Suprapubic skin (tissue), 4 donors: Measurements from ENCODE around the gene ZNF613. TPM values are rescaled to one million over a fixed set of nuclear protein-coding genes. Genes with fewer than 3 reads are reported as not detected.

Source experiments
- DNase-seq, 2 donors: peaks; one replicate each; pipeline ENCODE4 v3.0.0-alpha.2; 2019; ENCODE audit warnings: low spot score in 2 of 2
- H3K27ac ChIP-seq: fragments of 200-600 bp; sonication (generic); one replicate; pipeline ENCODE4 v1.5.1; 2019
- H3K27me3 ChIP-seq: fragments of 200-600 bp; sonication (generic); one replicate; pipeline ENCODE4 v1.5.1; 2019
- H3K36me3 ChIP-seq: fragments of 200-600 bp; sonication (generic); one replicate; pipeline ENCODE4 v1.5.1; 2019
- H3K4me1 ChIP-seq: fragments of 200-600 bp; sonication (generic); one replicate; pipeline ENCODE4 v1.5.1; 2019
- H3K4me3 ChIP-seq: fragments of 200-600 bp; sonication (generic); one replicate; pipeline ENCODE4 v1.5.1; 2019; ENCODE audit warnings: mild to moderate bottlenecking
- H3K9me3 ChIP-seq: fragments of 200-600 bp; sonication (generic); one replicate; pipeline ENCODE4 v1.5.1; 2019
- EP300 ChIP-seq: sonication (generic); formaldehyde crosslinking; IDR thresholded peaks from one replicate; pipeline ENCODE4 v1.6.1; 2017; ENCODE audit warnings: antibody characterized with exemption
- POLR2A ChIP-seq, 2 donors: fragments of 450-650 bp; IDR thresholded peaks; one replicate each; pipeline ENCODE4 v1.6.1; 2017; ENCODE audit warnings: antibody characterized with exemption in 2 of 2, mild to moderate bottlenecking in 2 of 2, moderate library complexity in 2 of 2
- POLR2AphosphoS5 ChIP-seq, 3 donors: sonication (generic); formaldehyde crosslinking; IDR thresholded peaks; one replicate each; pipeline ENCODE4 v1.6.1; 2017; ENCODE audit warnings: antibody characterized with exemption in 3 of 3
- WGBS: methylation state at CpG from one replicate; pipeline ENCODE4 v1.1.5; 2018; 5-methylcytosine and 5-hydroxymethylcytosine counted together
- total RNA-seq, 4 donors: library from RNA; depleted of rRNA; stranded (reverse); fragments of >200 nt; gene quantifications; one replicate each; pipeline ENCODE4 v1.1.0, GENCODE V29; 2016
- TF ChIP-seq, protein P1 (sequence below), 2 donors: fragments of 200-600 bp in 1 of 2; fragments of 450-650 bp in 1 of 2; sonication (generic) in 1 of 2; IDR thresholded peaks; one replicate each; pipeline ENCODE4 v1.5.1; 2016 to 2019; ENCODE audit warnings: antibody characterized with exemption in 2 of 2, mild to moderate bottlenecking in 1 of 2, moderate library complexity in 1 of 2

The ZNF613 gene
- total RNA-seq, 4 donors from 2014 or later = 2.2 to 4.4 (median 3.0) TPM

DNA sequence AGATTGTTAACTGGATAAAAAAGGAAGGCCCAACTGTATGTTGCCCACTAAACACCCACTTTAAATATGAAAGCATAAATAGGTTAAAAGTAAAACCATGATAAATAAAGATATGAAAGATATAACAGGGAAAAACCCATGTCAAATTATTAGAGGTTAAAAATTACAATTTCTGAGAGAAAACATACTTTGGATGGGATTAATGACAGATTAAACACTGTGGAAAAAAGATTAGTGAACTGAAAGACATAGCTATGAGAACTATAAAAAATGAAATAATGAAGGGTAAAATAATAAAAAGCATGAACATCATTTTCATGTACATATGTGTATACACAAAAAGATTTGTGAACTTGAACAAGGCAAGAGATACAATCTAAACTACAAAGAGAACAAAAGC is 37.3 kb upstream of the ZNF613 start:
- no peak for DNase-seq
- Histone ChIP-seq H3K36me3 (peaks cover 57% of the 10 kb centered on the region), H3K4me1 (peaks cover 15% of the 10 kb centered on the region), H3K27me3 (no peaks in the 10 kb centered on the region), H3K4me3 (no peak overlapping the region), H3K27ac (no peak overlapping the region), H3K9me3 (peaks cover 44% of the 10 kb centered on the region)
- no peak for TF ChIP-seq POLR2AphosphoS5 (IDR thresholded peaks at IDR 0.05)
- no peak for TF ChIP-seq POLR2A (IDR thresholded peaks at IDR 0.05)
- TF ChIP-seq, protein P1, sequence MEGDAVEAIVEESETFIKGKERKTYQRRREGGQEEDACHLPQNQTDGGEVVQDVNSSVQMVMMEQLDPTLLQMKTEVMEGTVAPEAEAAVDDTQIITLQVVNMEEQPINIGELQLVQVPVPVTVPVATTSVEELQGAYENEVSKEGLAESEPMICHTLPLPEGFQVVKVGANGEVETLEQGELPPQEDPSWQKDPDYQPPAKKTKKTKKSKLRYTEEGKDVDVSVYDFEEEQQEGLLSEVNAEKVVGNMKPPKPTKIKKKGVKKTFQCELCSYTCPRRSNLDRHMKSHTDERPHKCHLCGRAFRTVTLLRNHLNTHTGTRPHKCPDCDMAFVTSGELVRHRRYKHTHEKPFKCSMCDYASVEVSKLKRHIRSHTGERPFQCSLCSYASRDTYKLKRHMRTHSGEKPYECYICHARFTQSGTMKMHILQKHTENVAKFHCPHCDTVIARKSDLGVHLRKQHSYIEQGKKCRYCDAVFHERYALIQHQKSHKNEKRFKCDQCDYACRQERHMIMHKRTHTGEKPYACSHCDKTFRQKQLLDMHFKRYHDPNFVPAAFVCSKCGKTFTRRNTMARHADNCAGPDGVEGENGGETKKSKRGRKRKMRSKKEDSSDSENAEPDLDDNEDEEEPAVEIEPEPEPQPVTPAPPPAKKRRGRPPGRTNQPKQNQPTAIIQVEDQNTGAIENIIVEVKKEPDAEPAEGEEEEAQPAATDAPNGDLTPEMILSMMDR (IDR thresholded peaks at IDR 0.05) = no peak
- no peak for TF ChIP-seq EP300

DNA sequence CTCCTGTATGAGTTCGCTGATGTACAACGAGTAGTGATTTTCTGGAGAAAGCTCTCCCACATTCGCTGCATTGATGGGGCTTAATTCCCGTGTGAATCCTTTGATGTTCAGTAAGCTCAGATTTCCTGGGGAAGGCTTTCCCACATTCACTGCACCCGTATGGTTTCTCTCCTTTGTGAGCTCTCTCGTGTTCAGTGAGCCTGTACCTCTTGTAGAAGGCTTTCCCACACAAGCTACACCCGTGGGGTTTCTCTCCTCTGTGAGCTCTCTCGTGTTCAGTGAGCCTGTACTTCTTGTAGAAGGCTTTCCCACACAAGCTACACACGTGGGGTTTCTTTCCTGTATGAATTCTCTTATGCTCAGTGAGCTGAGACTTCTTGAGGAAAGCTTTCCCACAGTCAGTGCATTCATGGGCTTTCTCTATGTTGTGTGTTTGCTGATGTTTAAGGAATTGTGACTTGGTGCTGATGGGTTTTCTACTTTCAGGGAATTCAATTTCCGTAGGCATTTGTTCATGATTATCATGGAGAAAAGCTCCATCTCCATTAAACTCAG is 36.0 kb upstream of the ZNF613 start:
- no peak overlapping the region for H3K4me3 ChIP-seq
- peaks cover 44% of the 10 kb centered on the region for H3K9me3 ChIP-seq
- no peak for TF ChIP-seq POLR2A (IDR thresholded peaks at IDR 0.05)
- TF ChIP-seq EP300 = no peak
- TF ChIP-seq POLR2AphosphoS5 (IDR thresholded peaks at IDR 0.05) = no peak
- TF ChIP-seq, protein P1 (IDR thresholded peaks at IDR 0.05) = no peak
- 98% methylated on average over 10 of the region's 10 CpGs for WGBS
- no peaks in the 10 kb centered on the region for H3K27me3 ChIP-seq
- peaks cover 70% of the 10 kb centered on the region for H3K36me3 ChIP-seq
- H3K4me1 ChIP-seq = peaks cover 15% of the 10 kb centered on the region
- H3K27ac ChIP-seq = no peak overlapping the region
- DNase-seq = no peak

DNA sequence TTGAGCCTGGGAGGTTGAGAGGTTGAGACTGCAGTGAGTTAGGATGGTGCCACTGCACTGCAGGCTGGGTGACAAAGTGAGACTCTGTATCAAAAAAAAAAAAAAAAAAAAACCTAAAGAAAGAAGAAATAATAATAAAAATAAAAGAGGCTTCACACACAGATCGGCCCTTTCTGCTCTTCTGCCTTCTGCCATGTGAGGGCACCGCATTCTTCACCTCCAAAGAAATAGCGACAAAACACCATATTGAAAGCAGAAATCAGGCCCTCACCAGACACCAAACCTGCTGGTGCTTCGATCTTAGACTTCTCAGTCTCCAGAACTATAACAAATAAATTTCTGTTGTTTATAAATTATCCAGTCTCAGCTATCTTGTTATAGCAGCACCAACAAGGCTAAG is 25.4 kb upstream of the ZNF613 start:
- 99% methylated on average over 4 of the region's 4 CpGs for WGBS
- H3K9me3 ChIP-seq = no peaks in the 10 kb centered on the region
- no peak for TF ChIP-seq POLR2A (IDR thresholded peaks at IDR 0.05)
- TF ChIP-seq EP300 = no peak
- TF ChIP-seq POLR2AphosphoS5 (IDR thresholded peaks at IDR 0.05) = no peak
- TF ChIP-seq, protein P1 (IDR thresholded peaks at IDR 0.05) = no peak

DNA sequence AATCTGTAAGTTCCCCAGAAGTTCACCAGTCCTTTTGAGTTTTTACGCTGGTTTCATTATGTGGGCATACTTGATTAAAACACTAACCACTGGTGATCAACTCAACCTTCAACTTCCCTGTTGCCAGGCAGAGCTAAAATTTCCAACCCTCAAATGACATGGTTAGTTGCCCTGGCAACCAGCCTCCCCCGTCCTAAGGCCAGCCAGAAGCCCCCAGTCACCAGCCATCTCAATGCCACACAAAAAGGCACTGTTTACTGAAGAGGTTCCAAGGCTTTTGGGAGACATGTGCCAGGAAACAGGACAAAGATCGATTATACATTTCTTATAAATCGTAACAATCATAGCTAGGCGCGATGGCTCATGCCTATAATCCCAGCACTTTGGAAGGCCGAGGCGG is 24.1 kb upstream of the ZNF613 start:
- no peak for DNase-seq
- H3K27ac ChIP-seq = no peak overlapping the region
- no peaks in the 10 kb centered on the region for H3K9me3 ChIP-seq
- 73% methylated on average over 8 of the region's 8 CpGs for WGBS
- peak overlapping the region; percentile 60 for H3K4me3 ChIP-seq
- peaks cover 11% of the 10 kb centered on the region for H3K4me1 ChIP-seq
- TF ChIP-seq POLR2AphosphoS5 (IDR thresholded peaks at IDR 0.05) = no peak
- TF ChIP-seq EP300 = no peak
- no peak for TF ChIP-seq POLR2A (IDR thresholded peaks at IDR 0.05)
- TF ChIP-seq, protein P1 (IDR thresholded peaks at IDR 0.05) = no peak
- H3K36me3 ChIP-seq = peaks cover 26% of the 10 kb centered on the region
- peaks cover 11% of the 10 kb centered on the region for H3K27me3 ChIP-seq

More for the DNA sequence above, 25.4 kb upstream of the ZNF613 start:
- Histone ChIP-seq H3K4me1 (peaks cover 11% of the 10 kb centered on the region), H3K4me3 (no peak overlapping the region), H3K27ac (no peak overlapping the region), H3K27me3 (no peaks in the 10 kb centered on the region), H3K36me3 (peaks cover 39% of the 10 kb centered on the region)
- DNase-seq = no peak

DNA sequence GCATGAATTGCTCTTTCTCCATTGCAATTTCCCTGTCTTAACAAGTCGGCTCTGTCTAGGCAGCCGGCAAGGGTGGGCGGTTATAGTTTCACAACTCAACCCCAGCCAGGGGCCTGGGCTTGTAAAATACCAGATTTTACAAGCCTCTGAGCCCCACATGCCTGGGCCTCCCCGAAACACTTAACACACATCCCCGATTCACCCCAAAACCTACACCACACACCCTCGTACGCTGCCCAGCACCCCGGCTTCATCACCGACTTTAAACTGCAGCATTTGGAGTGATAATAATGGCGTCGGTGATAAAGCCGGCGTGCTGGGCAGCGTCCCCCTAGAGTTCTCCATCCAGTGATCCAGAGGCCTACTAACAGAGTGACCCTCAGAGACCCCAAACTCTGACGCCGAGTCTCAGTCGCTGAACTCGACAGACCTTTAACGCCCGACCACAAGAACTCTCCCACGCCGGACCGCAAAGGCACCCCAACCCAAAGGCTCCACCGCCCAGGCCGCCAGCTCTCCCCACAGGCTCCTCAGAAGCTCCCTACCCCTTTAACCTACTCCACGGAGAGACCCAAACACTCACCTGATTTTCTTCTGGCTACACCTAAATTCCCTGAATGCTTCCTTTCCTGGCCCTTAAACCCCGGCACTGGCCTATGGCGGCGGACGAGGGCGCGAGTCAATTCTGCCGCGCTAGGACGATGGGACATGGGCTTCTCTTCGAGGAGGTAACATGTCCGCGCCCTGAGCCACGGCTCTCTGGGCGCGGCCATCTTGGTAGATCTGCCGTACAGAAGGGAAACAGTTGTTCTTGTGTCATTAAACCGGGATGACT is 22.7 kb upstream of the ZNF613 start, which contains the start of gene ZNF649:
Gene ZNF649, minus strand, starts transcription at position 687 of the 835 bp plus-strand sequence. CDS start 4,910 bp downstream, outside the sequence.
- under 1% methylated on average over 43 of the region's 43 CpGs for WGBS
- Histone ChIP-seq H3K4me3 (peak within 1 kb of the TSS; percentile 60), H3K27ac (peak within 1 kb of the TSS; percentile 84), H3K36me3 (peaks cover 12% of the 10 kb centered on the region), H3K9me3 (no peaks in the 10 kb centered on the region), H3K27me3 (peaks cover 17% of the 10 kb centered on the region), H3K4me1 (peaks cover 11% of the 10 kb centered on the region)
- TF ChIP-seq POLR2AphosphoS5 (IDR thresholded peaks at IDR 0.05) = peak in 1 of 3 donors; percentile 27
- TF ChIP-seq POLR2A (IDR thresholded peaks at IDR 0.05) = no peak
- TF ChIP-seq, protein P1 (IDR thresholded peaks at IDR 0.05) = no peak
- no peak for TF ChIP-seq EP300
- peak; percentile 80 to 87 for DNase-seq
